Gastroesophageal sphincter (tissue), 4 donors: ENCODE measurements around the gene MIF4GD. TPM values are rescaled to one million over a fixed set of nuclear protein-coding genes. Genes with fewer than 3 reads are reported as not detected.
A peak's percentile ranks its signal among the peaks of the same experiment; 100 is the strongest.

Experiments used
- ATAC-seq: fragments of 150-250 bp; one replicate; pipeline ENCODE4 v1.9.1; 2016; ENCODE audit warnings: mild to moderate bottlenecking, moderate library complexity
- H3K27ac ChIP-seq, 4 donors: fragments of 200-600 bp; sonication (generic) in 3 of 4; 1 replicate in 3 of 4; 2 replicates in 1 of 4; pipeline ENCODE4 v1.5.1; 2016 to 2019
- H3K27me3 ChIP-seq: fragments of 200-600 bp; sonication (generic); one replicate; pipeline ENCODE4 v1.5.1; 2019
- H3K36me3 ChIP-seq, 2 donors: fragments of 200-600 bp; sonication (generic); one replicate each; pipeline ENCODE4 v1.5.1; 2019; ENCODE audit warnings: control low read depth in 1 of 2
- H3K4me1 ChIP-seq, 3 donors: fragments of 200-600 bp; sonication (generic); 1 replicate in 2 of 3; 2 replicates in 1 of 3; pipeline ENCODE4 v1.5.1; 2016 to 2019; ENCODE audit warnings: control low read depth in 2 of 3
- H3K4me3 ChIP-seq, 2 donors: fragments of 200-600 bp; sonication (generic); one replicate each; pipeline ENCODE4 v1.5.1; 2019; ENCODE audit warnings: mild to moderate bottlenecking in 1 of 2, moderate library complexity in 1 of 2
- H3K9me3 ChIP-seq, 3 donors: fragments of 200-600 bp; sonication (generic); one replicate each; pipeline ENCODE4 v1.5.1; 2017 to 2019; ENCODE audit warnings: control low read depth in 2 of 3
- CTCF ChIP-seq, 4 experiments: fragments of 200-600 bp in 2 of 4; fragments of 450-650 bp in 2 of 4; sonication (generic) in 1 of 4; IDR thresholded peaks; one replicate each; pipeline ENCODE4 v1.5.1; 2017 to 2019; ENCODE audit warnings: antibody characterized with exemption in 4 of 4, mild to moderate bottlenecking in 2 of 4, moderate library complexity in 2 of 4
- EP300 ChIP-seq: sonication (generic); formaldehyde crosslinking; IDR thresholded peaks from one replicate; pipeline ENCODE4 v1.6.1; 2017; ENCODE audit warnings: antibody characterized with exemption, mild to moderate bottlenecking
- POLR2A ChIP-seq, 2 donors: fragments of 450-650 bp; IDR thresholded peaks; one replicate each; pipeline ENCODE4 v1.6.1; 2017; ENCODE audit warnings: antibody characterized with exemption in 2 of 2, mild to moderate bottlenecking in 2 of 2, moderate library complexity in 1 of 2
- POLR2AphosphoS5 ChIP-seq: sonication (generic); formaldehyde crosslinking; IDR thresholded peaks from one replicate; pipeline ENCODE4 v1.6.1; 2017; ENCODE audit warnings: antibody characterized with exemption
- WGBS, 2 donors: methylation state at CpG; one replicate each; pipeline ENCODE4 v1.1.5; 2018; ENCODE audit warnings: low coverage in 1 of 2; 5-methylcytosine and 5-hydroxymethylcytosine counted together
- total RNA-seq, 4 donors: library from RNA; depleted of rRNA; stranded (reverse); fragments of >200 nt; gene quantifications; one replicate each; pipeline ENCODE4 v1.1.0, GENCODE V29; 2016

Gene MIF4GD
- total RNA-seq, 4 donors from 2014 or later, result 28.5 to 50.7 (median 44.4) TPM

- no peak for TF ChIP-seq POLR2A (IDR thresholded peaks at IDR 0.05)
- TF ChIP-seq CTCF (IDR thresholded peaks at IDR 0.05), result no peak
- TF ChIP-seq POLR2AphosphoS5, result no peak
- TF ChIP-seq EP300, result no peak
- peaks cover 0 to 15% (median 0%) of the 10 kb centered on the region in 3 donors for H3K4me1 ChIP-seq
- peak overlapping the region in 2 of 4 donors; percentile 6 to 50 for H3K27ac ChIP-seq
- H3K9me3 ChIP-seq, result no peaks in the 10 kb centered on the region
- H3K36me3 ChIP-seq, result peaks cover 0 to 92% of the 10 kb centered on the region in 2 donors
- 82% methylated on average over 3 of the region's 17 CpGs; no CpG with 5 or more reads in 1 of the 2 donors for WGBS, 2 donors
- H3K4me3 ChIP-seq, result no peak overlapping the region
- ATAC-seq, result no peak
- H3K27me3 ChIP-seq, result no peaks in the 10 kb centered on the region
These were observed 28.5 kb downstream of the MIF4GD start for GRCh38 chr17:75242461-75243042.

- WGBS, 2 donors, result 44 to 57% methylated on average over 1 to 7 of the region's 15 CpGs
- no peaks in the 10 kb centered on the region for H3K27me3 ChIP-seq
- peaks cover 0 to 97% of the 10 kb centered on the region in 2 donors for H3K36me3 ChIP-seq
- no peaks in the 10 kb centered on the region for H3K9me3 ChIP-seq
- H3K4me3 ChIP-seq, result no peak overlapping the region
- peak overlapping the region in 2 of 4 donors; percentile 46 to 50 for H3K27ac ChIP-seq
- ATAC-seq, result peak; percentile 49
- peaks cover 0 to 15% (median 0%) of the 10 kb centered on the region in 3 donors for H3K4me1 ChIP-seq
- TF ChIP-seq EP300 (no peak), POLR2AphosphoS5 (no peak), CTCF (IDR thresholded peaks at IDR 0.05) (no peak), POLR2A (IDR thresholded peaks at IDR 0.05) (no peak)
These were observed 29.0 kb downstream of the MIF4GD start for GRCh38 chr17:75241996-75242460.

- H3K4me3 ChIP-seq, result no peak overlapping the region
- no peaks in the 10 kb centered on the region for H3K27me3 ChIP-seq
- no peaks in the 10 kb centered on the region for H3K9me3 ChIP-seq
- TF ChIP-seq EP300 (no peak), CTCF (IDR thresholded peaks at IDR 0.05) (no peak), POLR2AphosphoS5 (no peak), POLR2A (IDR thresholded peaks at IDR 0.05) (no peak)
- peaks cover 0 to 100% of the 10 kb centered on the region in 2 donors for H3K36me3 ChIP-seq
- H3K27ac ChIP-seq, result peak overlapping the region in 2 of 4 donors; percentile 50 to 64
- ATAC-seq, result no peak
- WGBS, 2 donors, result 40 to 87% methylated on average over 1 to 8 of the region's 9 CpGs
- peaks cover 0 to 15% (median 0%) of the 10 kb centered on the region in 3 donors for H3K4me1 ChIP-seq
These were observed 29.5 kb downstream of the MIF4GD start for GRCh38 chr17:75241502-75241901.

- no peaks in the 10 kb centered on the region for H3K27me3 ChIP-seq
- H3K4me3 ChIP-seq, result no peak overlapping the region
- no peak for TF ChIP-seq EP300
- no peak for TF ChIP-seq CTCF (IDR thresholded peaks at IDR 0.05)
- no peak for TF ChIP-seq POLR2A (IDR thresholded peaks at IDR 0.05)
- TF ChIP-seq POLR2AphosphoS5, result no peak
- peaks cover 0 to 100% of the 10 kb centered on the region in 2 donors for H3K36me3 ChIP-seq
- no peaks in the 10 kb centered on the region for H3K9me3 ChIP-seq
- H3K4me1 ChIP-seq, result peaks cover 0 to 15% (median 0%) of the 10 kb centered on the region in 3 donors
- H3K27ac ChIP-seq, result peak overlapping the region in 3 of 4 donors; percentile 31 to 64 (median 53)
- peak; percentile 54 for ATAC-seq
- 60 to 100% methylated on average over 1 to 2 of the region's 7 CpGs for WGBS, 2 donors
These were observed 29.9 kb downstream of the MIF4GD start for GRCh38 chr17:75241143-75241430.
